DND-41 (cell line): ENCODE measurements around the gene OR2G2.

Experiments used
- EZH2 ChIP-seq: IDR thresholded peaks from 3 replicates; pipeline ENCODE4 v1.6.1; 2012; ENCODE audit warnings: borderline replicate concordance, low read depth, mild to moderate bottlenecking, moderate library complexity, low read length, inconsistent platforms; ENCODE audit not compliant: severe bottlenecking
- TF ChIP-seq, protein P1 (sequence below): IDR thresholded peaks from 2 replicates; pipeline ENCODE4 v1.5.1; 2012; ENCODE audit warnings: borderline replicate concordance, low read length, moderate library complexity, mild to moderate bottlenecking; ENCODE audit not compliant: poor library complexity, severe bottlenecking; ENCODE audit errors: extremely low read depth

DNA sequence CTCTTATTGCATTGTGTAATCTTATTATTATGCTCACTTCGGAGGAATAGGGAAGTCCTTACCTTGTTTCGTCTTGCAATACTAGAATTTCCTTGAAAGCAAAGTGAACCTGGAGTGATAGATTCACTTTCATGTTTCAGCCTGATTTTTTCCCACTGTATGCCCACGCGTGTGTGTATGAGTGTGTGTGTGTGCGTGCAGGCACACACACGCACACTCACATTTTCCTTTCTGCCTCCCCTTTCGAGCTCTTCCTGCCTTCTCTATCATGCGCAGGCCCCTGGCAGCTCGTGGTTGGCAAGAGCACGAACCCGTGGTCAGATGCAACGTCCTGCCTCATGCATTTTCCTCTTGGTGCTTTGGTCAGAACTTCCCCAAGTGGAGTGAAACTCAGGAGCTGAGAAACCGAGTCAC is 39.4 kb upstream of the OR2G2 start, which contains the start of gene GCSAML:
- TF ChIP-seq, protein P1, sequence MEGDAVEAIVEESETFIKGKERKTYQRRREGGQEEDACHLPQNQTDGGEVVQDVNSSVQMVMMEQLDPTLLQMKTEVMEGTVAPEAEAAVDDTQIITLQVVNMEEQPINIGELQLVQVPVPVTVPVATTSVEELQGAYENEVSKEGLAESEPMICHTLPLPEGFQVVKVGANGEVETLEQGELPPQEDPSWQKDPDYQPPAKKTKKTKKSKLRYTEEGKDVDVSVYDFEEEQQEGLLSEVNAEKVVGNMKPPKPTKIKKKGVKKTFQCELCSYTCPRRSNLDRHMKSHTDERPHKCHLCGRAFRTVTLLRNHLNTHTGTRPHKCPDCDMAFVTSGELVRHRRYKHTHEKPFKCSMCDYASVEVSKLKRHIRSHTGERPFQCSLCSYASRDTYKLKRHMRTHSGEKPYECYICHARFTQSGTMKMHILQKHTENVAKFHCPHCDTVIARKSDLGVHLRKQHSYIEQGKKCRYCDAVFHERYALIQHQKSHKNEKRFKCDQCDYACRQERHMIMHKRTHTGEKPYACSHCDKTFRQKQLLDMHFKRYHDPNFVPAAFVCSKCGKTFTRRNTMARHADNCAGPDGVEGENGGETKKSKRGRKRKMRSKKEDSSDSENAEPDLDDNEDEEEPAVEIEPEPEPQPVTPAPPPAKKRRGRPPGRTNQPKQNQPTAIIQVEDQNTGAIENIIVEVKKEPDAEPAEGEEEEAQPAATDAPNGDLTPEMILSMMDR: no peak
- no peak for TF ChIP-seq EZH2
